DOHH2 (cell line): Measurements from ENCODE around the gene MRPS18B.

Source experiments
- H3F3A ChIP-seq: fragments of 200-600 bp; sonication (generic), shearing (Covaris generic); 2 replicates; pipeline ENCODE4 v1.6.0; 2016; ENCODE audit warnings: antibody characterized with exemption, mild to moderate bottlenecking; ENCODE audit not compliant: control insufficient read depth, insufficient read depth
- H3K27ac ChIP-seq: fragments of 200-600 bp; sonication (generic); 2 replicates; pipeline ENCODE4 v1.5.1; 2014; ENCODE audit warnings: low read depth, mild to moderate bottlenecking, low read length, moderate library complexity
- H3K27me3 ChIP-seq: fragments of 200-600 bp; sonication (generic); 2 replicates; pipeline ENCODE4 v1.6.1; 2014; ENCODE audit warnings: mild to moderate bottlenecking, low read length, mixed read lengths; ENCODE audit not compliant: control insufficient read depth
- H3K36me3 ChIP-seq: fragments of 200-600 bp; sonication (generic); 2 replicates; pipeline ENCODE4 v1.6.1; 2014; ENCODE audit warnings: mild to moderate bottlenecking, low read length, moderate library complexity, mixed read lengths; ENCODE audit not compliant: control insufficient read depth
- H3K4me1 ChIP-seq: fragments of 200-600 bp; sonication (generic); 2 replicates; pipeline ENCODE4 v1.6.1; 2014; ENCODE audit warnings: mild to moderate bottlenecking, low read length, mixed read lengths; ENCODE audit not compliant: control insufficient read depth
- H3K4me2 ChIP-seq: fragments of 200-600 bp; sonication (generic); 2 replicates; pipeline ENCODE4 v1.6.0; 2014; ENCODE audit warnings: mild to moderate bottlenecking, low read length, moderate library complexity
- H3K4me3 ChIP-seq: fragments of 200-600 bp; sonication (generic); 2 replicates; pipeline ENCODE4 v1.5.1; 2014; ENCODE audit warnings: mild to moderate bottlenecking, low read length, mixed read lengths
- H3K79me2 ChIP-seq: fragments of 200-600 bp; sonication (generic); 2 replicates; pipeline ENCODE4 v1.6.1; 2014; ENCODE audit warnings: mild to moderate bottlenecking, low read length, mixed read lengths; ENCODE audit not compliant: control insufficient read depth
- H3K9me2 ChIP-seq: fragments of 200-600 bp; sonication (generic); replicated peaks from 2 replicates; pipeline ENCODE4 v1.6.1; 2014; ENCODE audit warnings: mild to moderate bottlenecking, low read length, mixed read lengths; ENCODE audit not compliant: control insufficient read depth
- H3K9me3 ChIP-seq: fragments of 200-600 bp; sonication (generic); 2 replicates; pipeline ENCODE4 v1.6.1; 2014; ENCODE audit warnings: antibody characterized with exemption, low read length, mixed read lengths; ENCODE audit not compliant: control insufficient read depth, insufficient read depth
- H4K20me1 ChIP-seq: fragments of 200-600 bp; sonication (generic); 2 replicates; pipeline ENCODE4 v1.6.0; 2014; ENCODE audit warnings: low read depth, mild to moderate bottlenecking, antibody characterized with exemption, low read length, moderate library complexity; ENCODE audit not compliant: control insufficient read depth, insufficient read depth
- CTCF ChIP-seq: fragments of 200-600 bp; sonication (generic); IDR thresholded peaks from one replicate; pipeline ENCODE4 v1.5.1; 2014; ENCODE audit warnings: antibody characterized with exemption, mild to moderate bottlenecking, low read depth, low read length; ENCODE audit not compliant: poor library complexity, severe bottlenecking
- EZH2phosphoT487 ChIP-seq: fragments of 200-600 bp; sonication (generic); IDR thresholded peaks from 2 replicates; pipeline ENCODE4 v1.6.1; 2017; ENCODE audit warnings: borderline replicate concordance, mild to moderate bottlenecking, antibody characterized with exemption, low read length, moderate library complexity, mixed read lengths

The MRPS18B gene

GRCh38 chr6:30643656-30644055 lies 26.0 kb downstream of the MRPS18B start:
- peaks cover 15% of the 10 kb centered on the region for H3K4me1 ChIP-seq
- H3K4me3 ChIP-seq, result no peak overlapping the region
- peaks cover 26% of the 10 kb centered on the region for H3K79me2 ChIP-seq
- no peaks in the 10 kb centered on the region for H3K9me2 ChIP-seq
- no peaks in the 10 kb centered on the region for H3F3A ChIP-seq
- TF ChIP-seq EZH2phosphoT487 (no peak), CTCF (no peak)
- H4K20me1 ChIP-seq, result no peaks in the 10 kb centered on the region
- no peaks in the 10 kb centered on the region for H3K27me3 ChIP-seq
- no peak overlapping the region for H3K4me2 ChIP-seq
- H3K27ac ChIP-seq, result no peak overlapping the region
- H3K36me3 ChIP-seq, result peaks cover 25% of the 10 kb centered on the region
- H3K9me3 ChIP-seq, result no peaks in the 10 kb centered on the region

- no peak overlapping the region for H3K4me2 ChIP-seq
- no peaks in the 10 kb centered on the region for H3F3A ChIP-seq
- TF ChIP-seq CTCF (no peak), EZH2phosphoT487 (no peak)
- H3K9me2 ChIP-seq, result no peaks in the 10 kb centered on the region
- H3K9me3 ChIP-seq, result no peaks in the 10 kb centered on the region
- H3K36me3 ChIP-seq, result peaks cover 30% of the 10 kb centered on the region
- H3K27ac ChIP-seq, result no peak overlapping the region
- peaks cover 15% of the 10 kb centered on the region for H3K4me1 ChIP-seq
- peaks cover 36% of the 10 kb centered on the region for H3K79me2 ChIP-seq
- no peak overlapping the region for H3K4me3 ChIP-seq
- no peaks in the 10 kb centered on the region for H4K20me1 ChIP-seq
- H3K27me3 ChIP-seq, result no peaks in the 10 kb centered on the region
Observed at GRCh38 chr6:30644769-30645168, 27.1 kb downstream of the MRPS18B start.

- no peaks in the 10 kb centered on the region for H4K20me1 ChIP-seq
- peaks cover 28% of the 10 kb centered on the region for H3K36me3 ChIP-seq
- H3K27me3 ChIP-seq, result no peaks in the 10 kb centered on the region
- peak overlapping the region; percentile 63 for H3K4me3 ChIP-seq
- no peaks in the 10 kb centered on the region for H3K9me2 ChIP-seq
- peaks cover 37% of the 10 kb centered on the region for H3K79me2 ChIP-seq
- peaks cover 15% of the 10 kb centered on the region for H3K4me1 ChIP-seq
- H3K4me2 ChIP-seq, result peak overlapping the region; percentile 70
- H3K9me3 ChIP-seq, result no peaks in the 10 kb centered on the region
- no peaks in the 10 kb centered on the region for H3F3A ChIP-seq
- no peak overlapping the region for H3K27ac ChIP-seq
- TF ChIP-seq CTCF (no peak), EZH2phosphoT487 (no peak)
Observed at GRCh38 chr6:30645989-30646388, 28.3 kb downstream of the MRPS18B start.
